WTC11 (cell line): ENCODE results near the gene MAPK11. TPM values are rescaled to one million over a fixed set of nuclear protein-coding genes. Genes with fewer than 3 reads are reported as not detected.

Experiments
- ATAC-seq: fragments of 200-7000 bp; cut with Tn5 transposase; 2 replicates; pipeline ENCODE4 v1.10.0; 2021; ENCODE audit warnings: mild to moderate bottlenecking, moderate library complexity
- CTCF ChIA-PET: fragments of 300-600 bp; sonication (Branson Sonifier 250); formaldehyde crosslinking; loops from one replicate; lab custom pipeline; 2021; ENCODE audit warnings: antibody characterized with exemption; lab: Charles Lee
- POLR2A ChIA-PET: fragments of 350-600 bp; sonication (Branson Sonifier 250); formaldehyde crosslinking; loops from one replicate; lab custom pipeline; 2021; ENCODE audit warnings: antibody characterized with exemption; lab: Charles Lee
- DNase-seq: peaks from one replicate; pipeline ENCODE4 v3.0.0; 2021; ENCODE audit warnings: low spot score
- H3K27ac Mint-ChIP-seq: 2 replicates; pipeline ENCODE4 v1.8.0; 2021; ENCODE audit warnings: mixed read lengths
- H3K27me3 Mint-ChIP-seq: 2 replicates; pipeline ENCODE4 v1.8.0; 2021; ENCODE audit warnings: low read depth, mild to moderate bottlenecking, moderate library complexity, mixed read lengths
- H3K36me3 Mint-ChIP-seq: 2 replicates; pipeline ENCODE4 v1.8.0; 2021; ENCODE audit warnings: mixed read lengths
- H3K4me1 Mint-ChIP-seq: 2 replicates; pipeline ENCODE4 v1.8.0; 2022; ENCODE audit warnings: mixed read lengths
- H3K4me3 Mint-ChIP-seq: 2 replicates; pipeline ENCODE4 v1.8.0; 2021; ENCODE audit warnings: mild to moderate bottlenecking, moderate library complexity, mixed read lengths
- H3K9me3 Mint-ChIP-seq: 2 replicates; pipeline ENCODE4 v1.8.0; 2021; ENCODE audit warnings: mixed read lengths
- ATF1 ChIP-seq: sonication (generic); formaldehyde crosslinking; IDR thresholded peaks from 2 replicates; pipeline ENCODE4 v1.8.1; 2023; ENCODE audit warnings: mild to moderate bottlenecking, moderate library complexity, missing genetic modification reagents
- ESRRA ChIP-seq: sonication (generic); formaldehyde crosslinking; IDR thresholded peaks from 2 replicates; pipeline ENCODE4 v1.8.1; 2022; ENCODE audit warnings: mild to moderate bottlenecking, missing genetic modification reagents, borderline replicate concordance
- GABPB1 ChIP-seq: sonication (generic); formaldehyde crosslinking; IDR thresholded peaks from 2 replicates; pipeline ENCODE4 v1.8.1; 2023; ENCODE audit warnings: mild to moderate bottlenecking, missing genetic modification reagents
- GRHL2 ChIP-seq: fragments of 250-450 bp; sonication (Bioruptor Pico); IDR thresholded peaks from 2 replicates; pipeline ENCODE4 v1.8.0; 2022; ENCODE audit warnings: mild to moderate bottlenecking, moderate library complexity; ENCODE audit not compliant: insufficient replicate concordance, severe bottlenecking
- KAT7 ChIP-seq: sonication (generic); formaldehyde crosslinking; IDR thresholded peaks from 2 replicates; pipeline ENCODE4 v1.8.1; 2023; ENCODE audit warnings: missing genetic modification reagents, mild to moderate bottlenecking, borderline replicate concordance
- RELA ChIP-seq: sonication (generic); formaldehyde crosslinking; IDR thresholded peaks from 2 replicates; pipeline ENCODE4 v1.8.1; 2022; ENCODE audit warnings: missing genetic modification reagents, mild to moderate bottlenecking, borderline replicate concordance
- RORB ChIP-seq: fragments of 250-450 bp; sonication (Bioruptor Pico); IDR thresholded peaks from 2 replicates; pipeline ENCODE4 v1.9.0; 2021; ENCODE audit warnings: mild to moderate bottlenecking
- ZNF121 ChIP-seq: sonication (generic); formaldehyde crosslinking; IDR thresholded peaks from 2 replicates; pipeline ENCODE4 v1.8.0; 2023; ENCODE audit warnings: missing genetic modification reagents
- ZNF232 ChIP-seq: sonication (generic); formaldehyde crosslinking; IDR thresholded peaks from 2 replicates; pipeline ENCODE4 v1.8.0; 2022; ENCODE audit warnings: mild to moderate bottlenecking, missing genetic modification reagents
- ZNF396 ChIP-seq: fragments of 250-450 bp; sonication (Bioruptor Pico); IDR thresholded peaks from 2 replicates; pipeline ENCODE4 v1.8.0; 2021; ENCODE audit warnings: mild to moderate bottlenecking, moderate library complexity, borderline replicate concordance
- total RNA-seq: library from RNA; stranded (reverse); gene quantifications from 3 replicates; pipeline ENCODE4 v1.2.3, GENCODE V29; 2021
- TF ChIP-seq, protein P1 (sequence below): sonication (generic); formaldehyde crosslinking; IDR thresholded peaks from 2 replicates; pipeline ENCODE4 v1.8.1; 2023; ENCODE audit warnings: mild to moderate bottlenecking, missing genetic modification reagents, borderline replicate concordance
- TF ChIP-seq, protein P2 (sequence below): sonication (generic); formaldehyde crosslinking; IDR thresholded peaks from 2 replicates; pipeline ENCODE4 v1.8.1; 2023; ENCODE audit warnings: mild to moderate bottlenecking, missing genetic modification reagents
- TF ChIP-seq, protein P3 (sequence below): fragments of 250-450 bp; sonication (Bioruptor Pico); IDR thresholded peaks from 2 replicates; pipeline ENCODE4 v1.9.0; 2021; ENCODE audit warnings: mild to moderate bottlenecking
- TF ChIP-seq, protein P4 (sequence below): sonication (generic); formaldehyde crosslinking; IDR thresholded peaks from 2 replicates; pipeline ENCODE4 v1.8.0; 2022; ENCODE audit warnings: mild to moderate bottlenecking, missing genetic modification reagents
- TF ChIP-seq, protein P5 (sequence below): sonication (generic); formaldehyde crosslinking; IDR thresholded peaks from 2 replicates; pipeline ENCODE4 v1.8.1; 2022; ENCODE audit warnings: mild to moderate bottlenecking, moderate library complexity, missing genetic modification reagents
- TF ChIP-seq, protein P6 (sequence below): sonication (generic); formaldehyde crosslinking; IDR thresholded peaks from 2 replicates; pipeline ENCODE4 v1.8.1; 2022; ENCODE audit warnings: low read depth, missing genetic modification reagents, borderline replicate concordance
- TF ChIP-seq, protein P7 (sequence below): sonication (generic); formaldehyde crosslinking; IDR thresholded peaks from 2 replicates; pipeline ENCODE4 v1.8.1; 2023; ENCODE audit warnings: mild to moderate bottlenecking, moderate library complexity, missing genetic modification reagents
- TF ChIP-seq, protein P8 (sequence below): fragments of 250-450 bp; sonication (Bioruptor Pico); IDR thresholded peaks from 2 replicates; pipeline ENCODE4 v2.1.2; 2022; ENCODE audit warnings: mild to moderate bottlenecking, moderate library complexity
- TF ChIP-seq, protein P9 (sequence below): sonication (generic); formaldehyde crosslinking; IDR thresholded peaks from 2 replicates; pipeline ENCODE4 v1.8.1; 2023; ENCODE audit warnings: mild to moderate bottlenecking, missing genetic modification reagents, moderate library complexity

The MAPK11 gene
- total RNA-seq, 1 experiment from 2014 or later: 2.3 TPM

DNA sequence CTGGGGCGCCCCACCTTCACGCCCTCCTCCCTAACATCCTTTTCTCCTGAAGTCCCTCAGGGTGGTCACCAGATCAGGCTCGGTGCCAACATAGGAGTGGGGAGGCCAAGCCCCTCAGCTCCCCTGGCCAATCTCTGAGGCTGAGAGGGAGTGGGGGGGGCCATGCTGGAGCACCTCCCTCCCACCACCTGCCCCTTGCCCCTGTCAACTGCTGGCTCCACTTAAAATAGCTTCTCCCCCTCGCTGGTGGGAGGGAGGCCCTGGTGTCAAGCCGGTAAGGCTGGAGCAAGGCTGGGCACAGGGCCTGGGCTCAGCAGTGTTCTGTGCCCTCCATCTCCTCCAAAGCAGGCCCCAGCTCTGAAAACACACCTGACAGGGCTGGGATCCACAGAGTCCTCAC lies 32.4 kb upstream of the MAPK11 start:
- TF ChIP-seq ATF1 (no peak), GABPB1 (CRISPR knock-in tag) (no peak), RORB (CRISPR knock-in tag) (no peak), ESRRA (CRISPR knock-in tag) (no peak), ZNF396 (no peak), ZNF121 (no peak), GRHL2 (CRISPR knock-in tag) (no peak), KAT7 (CRISPR knock-in tag) (no peak)
- TF ChIP-seq, protein P1, sequence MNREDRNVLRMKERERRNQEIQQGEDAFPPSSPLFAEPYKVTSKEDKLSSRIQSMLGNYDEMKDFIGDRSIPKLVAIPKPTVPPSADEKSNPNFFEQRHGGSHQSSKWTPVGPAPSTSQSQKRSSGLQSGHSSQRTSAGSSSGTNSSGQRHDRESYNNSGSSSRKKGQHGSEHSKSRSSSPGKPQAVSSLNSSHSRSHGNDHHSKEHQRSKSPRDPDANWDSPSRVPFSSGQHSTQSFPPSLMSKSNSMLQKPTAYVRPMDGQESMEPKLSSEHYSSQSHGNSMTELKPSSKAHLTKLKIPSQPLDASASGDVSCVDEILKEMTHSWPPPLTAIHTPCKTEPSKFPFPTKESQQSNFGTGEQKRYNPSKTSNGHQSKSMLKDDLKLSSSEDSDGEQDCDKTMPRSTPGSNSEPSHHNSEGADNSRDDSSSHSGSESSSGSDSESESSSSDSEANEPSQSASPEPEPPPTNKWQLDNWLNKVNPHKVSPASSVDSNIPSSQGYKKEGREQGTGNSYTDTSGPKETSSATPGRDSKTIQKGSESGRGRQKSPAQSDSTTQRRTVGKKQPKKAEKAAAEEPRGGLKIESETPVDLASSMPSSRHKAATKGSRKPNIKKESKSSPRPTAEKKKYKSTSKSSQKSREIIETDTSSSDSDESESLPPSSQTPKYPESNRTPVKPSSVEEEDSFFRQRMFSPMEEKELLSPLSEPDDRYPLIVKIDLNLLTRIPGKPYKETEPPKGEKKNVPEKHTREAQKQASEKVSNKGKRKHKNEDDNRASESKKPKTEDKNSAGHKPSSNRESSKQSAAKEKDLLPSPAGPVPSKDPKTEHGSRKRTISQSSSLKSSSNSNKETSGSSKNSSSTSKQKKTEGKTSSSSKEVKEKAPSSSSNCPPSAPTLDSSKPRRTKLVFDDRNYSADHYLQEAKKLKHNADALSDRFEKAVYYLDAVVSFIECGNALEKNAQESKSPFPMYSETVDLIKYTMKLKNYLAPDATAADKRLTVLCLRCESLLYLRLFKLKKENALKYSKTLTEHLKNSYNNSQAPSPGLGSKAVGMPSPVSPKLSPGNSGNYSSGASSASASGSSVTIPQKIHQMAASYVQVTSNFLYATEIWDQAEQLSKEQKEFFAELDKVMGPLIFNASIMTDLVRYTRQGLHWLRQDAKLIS (CRISPR knock-in tag): no peak
- TF ChIP-seq, protein P2, sequence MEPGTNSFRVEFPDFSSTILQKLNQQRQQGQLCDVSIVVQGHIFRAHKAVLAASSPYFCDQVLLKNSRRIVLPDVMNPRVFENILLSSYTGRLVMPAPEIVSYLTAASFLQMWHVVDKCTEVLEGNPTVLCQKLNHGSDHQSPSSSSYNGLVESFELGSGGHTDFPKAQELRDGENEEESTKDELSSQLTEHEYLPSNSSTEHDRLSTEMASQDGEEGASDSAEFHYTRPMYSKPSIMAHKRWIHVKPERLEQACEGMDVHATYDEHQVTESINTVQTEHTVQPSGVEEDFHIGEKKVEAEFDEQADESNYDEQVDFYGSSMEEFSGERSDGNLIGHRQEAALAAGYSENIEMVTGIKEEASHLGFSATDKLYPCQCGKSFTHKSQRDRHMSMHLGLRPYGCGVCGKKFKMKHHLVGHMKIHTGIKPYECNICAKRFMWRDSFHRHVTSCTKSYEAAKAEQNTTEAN (CRISPR knock-in tag): no peak
- TF ChIP-seq, protein P3, sequence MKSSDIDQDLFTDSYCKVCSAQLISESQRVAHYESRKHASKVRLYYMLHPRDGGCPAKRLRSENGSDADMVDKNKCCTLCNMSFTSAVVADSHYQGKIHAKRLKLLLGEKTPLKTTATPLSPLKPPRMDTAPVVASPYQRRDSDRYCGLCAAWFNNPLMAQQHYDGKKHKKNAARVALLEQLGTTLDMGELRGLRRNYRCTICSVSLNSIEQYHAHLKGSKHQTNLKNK (CRISPR knock-in tag): no peak
- TF ChIP-seq, protein P4, sequence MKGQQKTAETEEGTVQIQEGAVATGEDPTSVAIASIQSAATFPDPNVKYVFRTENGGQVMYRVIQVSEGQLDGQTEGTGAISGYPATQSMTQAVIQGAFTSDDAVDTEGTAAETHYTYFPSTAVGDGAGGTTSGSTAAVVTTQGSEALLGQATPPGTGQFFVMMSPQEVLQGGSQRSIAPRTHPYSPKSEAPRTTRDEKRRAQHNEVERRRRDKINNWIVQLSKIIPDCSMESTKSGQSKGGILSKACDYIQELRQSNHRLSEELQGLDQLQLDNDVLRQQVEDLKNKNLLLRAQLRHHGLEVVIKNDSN: no peak
- ChIA-PET CTCF (interaction anchor here (0.5 to 2.3 kb wide), 5 partner anchors 9 to 1867 kb away, joined by 3 to 16 read pairs (median 4); no protein-coding TSS in a partner anchor), POLR2A (interaction anchor here (1.5 kb wide), 1 partner anchor 9 kb away, joined by 3 read pairs; no protein-coding TSS in a partner anchor)
- H3K36me3 Mint-ChIP-seq: no peaks in the 10 kb centered on the region
- DNase-seq (no peak), ATAC-seq (no peak)
- H3K4me1 Mint-ChIP-seq: peaks cover 33% of the 10 kb centered on the region
- peaks cover 6% of the 10 kb centered on the region; the same call in 1 of the 2 replicates for H3K27me3 Mint-ChIP-seq
- no peaks in the 10 kb centered on the region for H3K9me3 Mint-ChIP-seq
- H3K4me3 Mint-ChIP-seq: no peak overlapping the region
- no peak overlapping the region for H3K27ac Mint-ChIP-seq

DNA sequence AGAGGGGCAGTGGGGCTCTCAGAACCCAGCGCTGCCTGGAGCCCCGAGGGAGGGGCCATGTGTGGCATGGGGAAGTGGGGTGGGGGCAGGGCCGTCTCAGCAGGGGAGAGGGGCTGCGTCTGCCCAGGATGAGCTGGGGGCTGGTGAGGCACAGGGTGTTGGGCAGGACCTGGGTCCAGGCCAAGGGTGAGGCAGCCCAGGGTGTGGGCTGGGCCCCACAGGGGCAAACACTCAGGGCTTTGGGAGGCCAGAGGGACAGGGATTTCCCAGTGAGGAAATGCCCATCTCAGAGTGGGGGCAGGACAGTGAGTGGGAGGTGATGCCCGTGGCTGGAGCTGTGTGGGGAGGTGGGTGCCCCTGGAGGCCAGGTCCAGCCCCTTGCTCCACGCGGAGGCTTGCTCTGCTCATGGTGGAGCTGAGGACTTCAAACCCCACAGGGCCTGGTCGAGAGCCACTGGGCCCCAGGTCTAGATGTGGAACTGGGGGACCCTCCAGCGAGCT lies 31.9 kb upstream of the MAPK11 start:
- ChIA-PET POLR2A (interaction anchor here (1.5 kb wide), 1 partner anchor 9 kb away, joined by 3 read pairs; no protein-coding TSS in a partner anchor), CTCF (interaction anchor here (0.5 to 2.3 kb wide), 6 partner anchors 8 to 1867 kb away, joined by 3 to 16 read pairs (median 4); no protein-coding TSS in a partner anchor)
- H3K27ac Mint-ChIP-seq: no peak overlapping the region
- peaks cover 6% of the 10 kb centered on the region; the same call in 1 of the 2 replicates for H3K27me3 Mint-ChIP-seq
- peaks cover 37% of the 10 kb centered on the region for H3K4me1 Mint-ChIP-seq
- H3K4me3 Mint-ChIP-seq: no peak overlapping the region
- DNase-seq (no peak), ATAC-seq (no peak)
- no peaks in the 10 kb centered on the region for H3K36me3 Mint-ChIP-seq
- H3K9me3 Mint-ChIP-seq: no peaks in the 10 kb centered on the region
- TF ChIP-seq ZNF121: no peak
- TF ChIP-seq, protein P5, sequence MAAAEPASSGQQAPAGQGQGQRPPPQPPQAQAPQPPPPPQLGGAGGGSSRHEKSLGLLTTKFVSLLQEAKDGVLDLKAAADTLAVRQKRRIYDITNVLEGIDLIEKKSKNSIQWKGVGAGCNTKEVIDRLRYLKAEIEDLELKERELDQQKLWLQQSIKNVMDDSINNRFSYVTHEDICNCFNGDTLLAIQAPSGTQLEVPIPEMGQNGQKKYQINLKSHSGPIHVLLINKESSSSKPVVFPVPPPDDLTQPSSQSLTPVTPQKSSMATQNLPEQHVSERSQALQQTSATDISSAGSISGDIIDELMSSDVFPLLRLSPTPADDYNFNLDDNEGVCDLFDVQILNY (CRISPR knock-in tag): no peak
- TF ChIP-seq, protein P6, sequence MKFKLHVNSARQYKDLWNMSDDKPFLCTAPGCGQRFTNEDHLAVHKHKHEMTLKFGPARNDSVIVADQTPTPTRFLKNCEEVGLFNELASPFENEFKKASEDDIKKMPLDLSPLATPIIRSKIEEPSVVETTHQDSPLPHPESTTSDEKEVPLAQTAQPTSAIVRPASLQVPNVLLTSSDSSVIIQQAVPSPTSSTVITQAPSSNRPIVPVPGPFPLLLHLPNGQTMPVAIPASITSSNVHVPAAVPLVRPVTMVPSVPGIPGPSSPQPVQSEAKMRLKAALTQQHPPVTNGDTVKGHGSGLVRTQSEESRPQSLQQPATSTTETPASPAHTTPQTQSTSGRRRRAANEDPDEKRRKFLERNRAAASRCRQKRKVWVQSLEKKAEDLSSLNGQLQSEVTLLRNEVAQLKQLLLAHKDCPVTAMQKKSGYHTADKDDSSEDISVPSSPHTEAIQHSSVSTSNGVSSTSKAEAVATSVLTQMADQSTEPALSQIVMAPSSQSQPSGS (CRISPR knock-in tag): no peak
- no peak for TF ChIP-seq RELA (CRISPR knock-in tag)
- TF ChIP-seq, protein P7, sequence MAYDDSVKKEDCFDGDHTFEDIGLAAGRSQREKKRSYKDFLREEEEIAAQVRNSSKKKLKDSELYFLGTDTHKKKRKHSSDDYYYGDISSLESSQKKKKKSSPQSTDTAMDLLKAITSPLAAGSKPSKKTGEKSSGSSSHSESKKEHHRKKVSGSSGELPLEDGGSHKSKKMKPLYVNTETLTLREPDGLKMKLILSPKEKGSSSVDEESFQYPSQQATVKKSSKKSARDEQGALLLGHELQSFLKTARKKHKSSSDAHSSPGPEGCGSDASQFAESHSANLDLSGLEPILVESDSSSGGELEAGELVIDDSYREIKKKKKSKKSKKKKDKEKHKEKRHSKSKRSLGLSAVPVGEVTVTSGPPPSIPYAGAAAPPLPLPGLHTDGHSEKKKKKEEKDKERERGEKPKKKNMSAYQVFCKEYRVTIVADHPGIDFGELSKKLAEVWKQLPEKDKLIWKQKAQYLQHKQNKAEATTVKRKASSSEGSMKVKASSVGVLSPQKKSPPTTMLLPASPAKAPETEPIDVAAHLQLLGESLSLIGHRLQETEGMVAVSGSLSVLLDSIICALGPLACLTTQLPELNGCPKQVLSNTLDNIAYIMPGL: no peak
- TF ChIP-seq ZNF232 (CRISPR knock-in tag): no peak
- TF ChIP-seq, protein P8, sequence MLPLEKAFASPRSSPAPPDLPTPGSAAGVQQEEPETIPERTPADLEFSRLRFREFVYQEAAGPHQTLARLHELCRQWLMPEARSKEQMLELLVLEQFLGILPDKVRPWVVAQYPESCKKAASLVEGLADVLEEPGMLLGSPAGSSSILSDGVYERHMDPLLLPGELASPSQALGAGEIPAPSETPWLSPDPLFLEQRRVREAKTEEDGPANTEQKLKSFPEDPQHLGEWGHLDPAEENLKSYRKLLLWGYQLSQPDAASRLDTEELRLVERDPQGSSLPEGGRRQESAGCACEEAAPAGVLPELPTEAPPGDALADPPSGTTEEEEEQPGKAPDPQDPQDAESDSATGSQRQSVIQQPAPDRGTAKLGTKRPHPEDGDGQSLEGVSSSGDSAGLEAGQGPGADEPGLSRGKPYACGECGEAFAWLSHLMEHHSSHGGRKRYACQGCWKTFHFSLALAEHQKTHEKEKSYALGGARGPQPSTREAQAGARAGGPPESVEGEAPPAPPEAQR (CRISPR knock-in tag): no peak
- TF ChIP-seq, protein P9, sequence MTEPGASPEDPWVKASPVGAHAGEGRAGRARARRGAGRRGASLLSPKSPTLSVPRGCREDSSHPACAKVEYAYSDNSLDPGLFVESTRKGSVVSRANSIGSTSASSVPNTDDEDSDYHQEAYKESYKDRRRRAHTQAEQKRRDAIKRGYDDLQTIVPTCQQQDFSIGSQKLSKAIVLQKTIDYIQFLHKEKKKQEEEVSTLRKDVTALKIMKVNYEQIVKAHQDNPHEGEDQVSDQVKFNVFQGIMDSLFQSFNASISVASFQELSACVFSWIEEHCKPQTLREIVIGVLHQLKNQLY (CRISPR knock-in tag): no peak
